Right cardiac atrium (tissue), 5 donors: ENCODE results near the gene ATP1B1. TPM values are rescaled to one million over a fixed set of nuclear protein-coding genes. Genes with fewer than 3 reads are reported as not detected.
A peak's percentile ranks its signal among the peaks of the same experiment; 100 is the strongest.

ENCODE experiments used
- ATAC-seq, 2 donors: fragments of 200-7000 bp; cut with Tn5 transposase; one replicate each; pipeline versions ENCODE4 v1.8.0 to v1.9.1; 2020; ENCODE audit warnings: moderate library complexity in 2 of 2, mild to moderate bottlenecking in 1 of 2
- DNase-seq, 3 donors: peaks; one replicate each; pipeline ENCODE4 v3.0.0-alpha.2; 2020
- H3K27ac ChIP-seq: one replicate; pipeline ENCODE4 v1.5.1; 2013; ENCODE audit warnings: mild to moderate bottlenecking, low read length, control low read depth, moderate library complexity
- H3K27me3 ChIP-seq: one replicate; pipeline ENCODE4 v1.6.1; 2013; ENCODE audit not compliant: control insufficient read depth, insufficient read depth
- H3K4me1 ChIP-seq: one replicate; pipeline ENCODE4 v1.6.1; 2013; ENCODE audit warnings: low read length; ENCODE audit not compliant: control insufficient read depth, insufficient read depth
- H3K4me3 ChIP-seq: one replicate; pipeline ENCODE4 v1.5.1; 2013; ENCODE audit warnings: low read length, control low read depth
- H3K9me3 ChIP-seq: one replicate; pipeline ENCODE4 v1.6.1; 2013; ENCODE audit warnings: low read length; ENCODE audit not compliant: control insufficient read depth
- WGBS: extraction: QIAGEN DNeasy Blood & Tissue Kit; methylation state at CpG from one replicate; pipeline ENCODE4 v1.1.7; 2013; 5-methylcytosine and 5-hydroxymethylcytosine counted together
- intact Hi-C, 4 donors: fragments of 100-400 bp; cut with DNase I; formaldehyde crosslinking; loops; one replicate each; pipeline versions ENCODE4 v1.11.0 to v1.14.0; 2022 to 2023
- polyA plus RNA-seq: library from polyadenylated mRNA; stranded (reverse); fragments of 200-250 nt; gene quantifications from one replicate; pipeline ENCODE4 v1.2.3, GENCODE V29; 2013
- total RNA-seq, 4 donors: library from RNA; stranded (reverse); fragmentation: NEBNext Ultra II Directional; extraction: Animal tissue kit (Norgen Biotek cat#: 25700); gene quantifications; one replicate each; pipeline ENCODE4 v1.2.1, GENCODE V29; 2021
- donor health status: healthy with polysubstance abuse.
- donor health status: DM: no; HTN: yes; CAD: no.
- donor health status: DM: no; HTN: no; CAD: no.
- donor health status: DM: no; HTN: yes; CAD: no; lungs with severe emphysema.
- donor health status: DM: yes; HTN: yes; CAD: no.

The ATP1B1 gene
- total and polyA plus RNA-seq, 5 donors: 189 to 294 (median 265) TPM

DNA sequence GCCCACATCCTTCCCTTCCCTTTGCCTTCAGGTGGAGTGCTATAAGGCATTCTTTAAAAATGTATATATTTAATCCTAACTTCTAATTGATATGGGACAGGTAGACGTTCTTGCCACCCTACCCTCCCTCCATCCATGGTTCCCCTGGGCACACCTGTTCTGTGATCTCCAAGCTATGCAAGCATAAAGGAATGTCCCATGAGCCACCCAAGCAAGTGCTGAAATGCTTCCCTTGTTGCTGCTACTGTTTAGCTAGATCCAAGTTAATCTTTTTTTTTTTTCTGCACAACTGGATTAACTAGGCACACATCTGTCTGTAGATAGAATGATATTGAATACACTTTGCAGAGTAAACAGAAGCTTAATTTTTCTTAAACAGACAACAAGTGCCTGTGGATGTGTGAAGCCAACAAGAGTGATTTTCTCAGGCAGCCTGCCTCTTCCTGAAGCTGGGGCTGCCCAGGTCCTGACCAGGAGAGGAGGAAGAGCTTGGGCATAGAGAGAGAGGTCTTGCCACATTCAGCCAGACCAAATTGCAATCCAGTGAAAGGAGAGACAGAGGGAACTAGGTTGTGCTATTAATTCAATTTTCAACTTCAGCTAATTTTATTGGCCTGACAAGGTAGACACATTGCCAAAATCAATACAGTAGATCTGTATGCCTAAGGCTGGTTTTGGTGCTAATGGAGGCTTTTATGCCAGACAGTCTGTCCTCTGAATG lies 28.2 kb upstream of the ATP1B1 start:
- Histone ChIP-seq H3K4me3 (no peak overlapping the region), H3K27me3 (no peaks in the 10 kb centered on the region), H3K27ac (no peak overlapping the region), H3K4me1 (no peaks in the 10 kb centered on the region), H3K9me3 (no peaks in the 10 kb centered on the region)
- ATAC-seq (no peak), DNase-seq (no peak)
- intact Hi-C loops: no loop called here
- WGBS: 84% methylated on average over 1 of the region's 1 CpG

DNA sequence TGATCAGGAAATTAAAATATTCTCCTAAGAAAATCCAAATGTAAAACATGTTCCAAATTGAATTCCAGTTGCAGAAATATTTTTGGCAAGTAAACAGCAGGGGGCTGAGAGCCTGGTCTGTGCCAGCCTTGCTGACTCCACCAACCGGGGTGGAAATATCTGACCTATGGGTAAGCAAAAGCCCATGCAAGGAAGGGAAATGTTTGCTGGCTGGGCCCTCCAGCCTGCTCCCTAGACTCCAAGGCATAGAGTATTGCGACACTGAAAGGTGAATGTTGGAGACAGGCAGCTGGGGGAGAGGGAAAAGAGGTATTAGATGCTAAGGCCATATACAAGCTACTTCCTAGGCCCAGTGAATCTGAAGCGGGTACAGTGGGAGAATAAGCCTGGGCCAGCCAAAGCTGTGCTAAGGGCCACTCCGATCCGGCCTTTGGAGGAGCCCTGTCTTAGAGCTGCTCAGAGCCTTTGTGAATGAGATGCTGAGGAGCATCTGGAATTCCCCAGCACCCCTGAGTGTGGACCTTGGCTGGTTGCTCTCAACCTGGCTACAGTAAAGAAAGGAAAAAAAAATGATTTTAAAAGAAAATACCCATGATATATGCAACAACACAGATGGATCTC lies 24.9 kb upstream of the ATP1B1 start:
- ATAC-seq: peak; percentile 38 to 43

DNA sequence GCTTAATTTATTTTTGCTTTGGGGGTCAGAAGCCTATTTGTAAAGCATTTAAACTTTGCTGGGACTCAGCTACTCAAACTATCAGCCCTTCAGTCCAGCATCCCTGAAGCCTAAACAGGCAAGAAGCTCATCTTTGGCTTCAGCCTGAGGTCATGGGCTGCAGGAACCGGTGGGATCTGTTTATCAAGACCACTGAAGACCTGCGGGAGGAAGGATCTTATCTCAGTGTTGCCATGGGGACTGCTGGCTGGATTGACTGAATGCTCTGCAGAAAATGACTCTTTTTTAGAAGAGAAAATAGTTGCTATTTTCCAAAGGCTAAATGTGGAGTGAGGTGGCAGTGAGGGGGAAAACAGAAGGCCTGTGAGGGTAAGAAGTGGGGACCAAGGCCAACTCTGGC lies 20.6 kb upstream of the ATP1B1 start:
- Histone ChIP-seq H3K4me3 (no peak overlapping the region), H3K9me3 (no peaks in the 10 kb centered on the region), H3K27ac (no peak overlapping the region), H3K27me3 (no peaks in the 10 kb centered on the region), H3K4me1 (peaks cover 2% of the 10 kb centered on the region)
- no peak for ATAC-seq
- WGBS: 20% methylated on average over 2 of the region's 2 CpGs
- intact Hi-C loops: no loop called here
- DNase-seq: no peak

More for the DNA sequence above, 24.9 kb upstream of the ATP1B1 start:
- Histone ChIP-seq H3K27me3 (no peaks in the 10 kb centered on the region), H3K27ac (no peak overlapping the region), H3K4me3 (no peak overlapping the region), H3K4me1 (no peaks in the 10 kb centered on the region), H3K9me3 (no peaks in the 10 kb centered on the region)
- WGBS: 85% methylated on average over 5 of the region's 5 CpGs
- intact Hi-C loops: no loop called here
- DNase-seq: no peak

DNA sequence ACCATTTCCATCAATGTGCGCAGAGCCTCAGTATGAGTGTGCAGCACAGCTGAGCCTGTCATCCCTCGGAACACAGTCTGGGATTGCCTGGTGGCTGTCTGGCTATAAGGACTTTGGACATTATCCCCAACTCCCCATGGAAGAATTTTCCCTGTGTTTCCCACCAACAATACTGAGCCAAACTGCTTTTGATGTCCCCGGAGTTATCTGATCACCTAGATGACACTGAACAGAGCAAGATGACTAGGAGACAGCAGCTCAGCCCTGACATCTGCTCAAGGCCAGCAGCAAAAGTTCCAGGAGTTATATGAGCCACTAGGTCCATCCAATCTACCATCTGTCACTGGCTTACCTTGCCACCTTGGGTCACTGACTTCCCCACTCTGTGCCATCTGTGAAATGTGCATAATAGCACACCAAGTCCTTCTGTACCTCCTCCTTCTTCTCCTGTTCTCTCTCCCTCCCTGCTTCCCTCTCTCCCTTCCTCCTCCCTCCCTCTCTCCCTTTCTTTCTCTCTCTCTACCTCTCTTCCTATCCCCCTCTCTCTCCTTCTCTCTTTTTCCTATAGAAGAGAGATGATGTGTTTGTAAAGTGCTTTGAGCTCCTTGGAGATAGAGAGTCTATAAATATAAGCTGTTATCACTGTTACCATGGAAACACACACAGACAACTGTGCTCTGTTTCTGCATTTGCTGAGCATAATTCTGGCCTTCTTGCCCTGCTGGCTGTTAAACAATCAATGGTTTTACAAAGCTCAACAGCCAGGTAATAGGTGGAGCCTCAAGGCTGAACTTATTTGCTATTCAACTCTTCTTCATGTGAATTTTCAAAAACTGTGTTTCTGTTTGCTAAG lies 19.7 kb upstream of the ATP1B1 start:
- Histone ChIP-seq H3K9me3 (no peaks in the 10 kb centered on the region), H3K4me1 (peaks cover 2% of the 10 kb centered on the region), H3K4me3 (no peak overlapping the region), H3K27ac (no peak overlapping the region), H3K27me3 (no peaks in the 10 kb centered on the region)
- 71% methylated on average over 3 of the region's 3 CpGs for WGBS
- no peak for DNase-seq
- intact Hi-C loops: no loop called here
- peak; percentile 80 to 83 for ATAC-seq

DNA sequence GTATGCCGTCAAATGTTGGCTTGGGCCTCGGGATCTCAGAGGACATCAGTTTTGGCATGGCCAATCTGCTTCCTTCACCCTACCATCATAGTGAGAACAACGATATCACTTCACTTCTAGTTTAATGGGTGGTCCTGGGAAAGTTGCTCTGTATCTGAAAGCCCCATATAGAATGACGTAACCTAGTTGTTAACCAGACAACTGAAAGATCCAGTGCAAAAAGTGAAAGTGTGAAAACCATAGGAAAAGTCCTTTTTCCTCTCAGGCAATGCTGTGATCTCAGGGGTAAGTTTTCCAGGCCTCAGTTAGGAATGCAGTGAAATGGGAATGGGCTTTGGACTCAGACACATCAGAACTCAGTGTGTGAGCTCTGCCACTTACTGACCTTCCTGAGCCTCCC lies 18.6 kb upstream of the ATP1B1 start:
- H3K27me3 ChIP-seq: no peaks in the 10 kb centered on the region
- WGBS: 74% methylated on average over 4 of the region's 4 CpGs
- H3K4me1 ChIP-seq: peaks cover 2% of the 10 kb centered on the region
- H3K4me3 ChIP-seq: no peak overlapping the region
- ATAC-seq: no peak
- H3K9me3 ChIP-seq: no peaks in the 10 kb centered on the region
- no peak for DNase-seq
- intact Hi-C loops: no loop called here
- no peak overlapping the region for H3K27ac ChIP-seq

DNA sequence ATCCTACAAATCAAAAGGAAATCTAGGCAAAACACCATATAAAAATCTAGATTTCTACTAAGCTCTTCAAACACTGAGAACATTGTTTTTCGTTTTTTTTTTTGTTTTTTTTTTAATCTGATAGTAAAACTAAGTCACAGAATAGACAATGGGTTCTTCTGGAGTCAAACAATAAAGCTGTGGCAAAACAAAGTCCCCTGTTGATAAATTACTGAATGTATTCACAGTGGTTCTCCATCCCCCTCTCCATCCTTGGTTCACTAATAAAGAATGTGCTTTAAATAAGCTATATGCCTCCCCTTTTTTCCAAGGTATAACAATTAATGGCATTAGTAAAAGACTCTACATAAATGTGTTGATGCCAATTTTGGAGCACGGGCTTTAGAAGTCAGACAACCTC lies 16.7 kb upstream of the ATP1B1 start:
- 84% methylated on average over 2 of the region's 2 CpGs for WGBS
- no peak overlapping the region for H3K27ac ChIP-seq
- intact Hi-C loops: no loop called here
- no peaks in the 10 kb centered on the region for H3K27me3 ChIP-seq
- H3K4me3 ChIP-seq: no peak overlapping the region
- no peaks in the 10 kb centered on the region for H3K9me3 ChIP-seq
- DNase-seq (no peak), ATAC-seq (no peak)
- peaks cover 2% of the 10 kb centered on the region for H3K4me1 ChIP-seq

DNA sequence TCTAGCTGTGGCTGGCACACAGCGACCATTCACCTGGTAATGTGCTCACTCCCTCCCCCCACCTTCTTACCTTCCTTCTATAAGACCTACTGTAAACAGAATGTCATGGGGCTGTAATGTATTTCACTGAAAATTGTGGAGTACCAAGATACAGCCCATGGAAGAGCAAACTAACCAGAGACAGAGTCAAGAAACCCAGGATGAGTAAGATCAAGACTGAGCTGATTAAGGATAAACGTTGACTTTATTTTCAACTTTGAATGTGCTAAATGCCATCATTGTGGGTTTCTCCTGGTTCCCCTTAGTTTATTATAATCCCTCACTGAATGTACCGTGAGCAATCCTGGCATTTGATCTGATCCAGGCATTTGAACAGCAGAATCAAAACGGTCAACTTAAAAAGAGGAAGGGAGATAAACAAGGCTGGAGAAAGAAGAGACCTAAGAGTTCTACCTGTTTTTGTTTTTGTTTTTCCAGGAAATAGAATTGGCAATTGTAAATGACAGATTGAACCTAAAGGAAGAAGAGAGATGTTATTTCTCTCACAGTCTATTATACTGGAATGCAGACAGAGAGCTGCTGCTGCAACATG lies 16.1 kb upstream of the ATP1B1 start:
- Histone ChIP-seq H3K9me3 (no peaks in the 10 kb centered on the region), H3K4me1 (peaks cover 2% of the 10 kb centered on the region), H3K27ac (no peak overlapping the region), H3K4me3 (no peak overlapping the region), H3K27me3 (no peaks in the 10 kb centered on the region)
- intact Hi-C loops: no loop called here
- DNase-seq (no peak), ATAC-seq (no peak)
- 62% methylated on average over 4 of the region's 4 CpGs for WGBS

DNA sequence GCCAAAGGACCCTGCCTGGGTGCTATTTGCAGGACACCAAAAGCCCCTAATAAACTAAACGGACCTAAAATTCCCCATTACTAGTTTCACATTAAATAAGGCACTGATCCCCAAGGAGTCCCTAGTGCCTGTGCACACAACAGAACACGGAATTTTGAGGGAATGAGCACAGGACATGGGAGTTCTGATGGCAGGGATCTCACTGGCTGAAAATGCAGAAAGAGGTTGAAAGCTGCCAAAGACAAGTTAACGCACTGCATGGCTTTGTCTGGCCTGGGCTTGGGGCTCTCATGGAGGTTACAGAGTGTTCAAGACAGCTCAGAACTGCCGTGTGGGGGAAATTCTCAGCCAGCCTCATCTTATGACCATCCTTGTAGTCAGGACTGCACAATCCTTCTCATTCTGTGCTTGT lies 15.6 kb upstream of the ATP1B1 start:
- intact Hi-C loops: no loop called here
- peaks cover 2% of the 10 kb centered on the region for H3K4me1 ChIP-seq
- ATAC-seq: no peak
- H3K27ac ChIP-seq: no peak overlapping the region
- H3K27me3 ChIP-seq: no peaks in the 10 kb centered on the region
- DNase-seq: no peak
- no peaks in the 10 kb centered on the region for H3K9me3 ChIP-seq
- no peak overlapping the region for H3K4me3 ChIP-seq
- 55% methylated on average over 4 of the region's 4 CpGs for WGBS

DNA sequence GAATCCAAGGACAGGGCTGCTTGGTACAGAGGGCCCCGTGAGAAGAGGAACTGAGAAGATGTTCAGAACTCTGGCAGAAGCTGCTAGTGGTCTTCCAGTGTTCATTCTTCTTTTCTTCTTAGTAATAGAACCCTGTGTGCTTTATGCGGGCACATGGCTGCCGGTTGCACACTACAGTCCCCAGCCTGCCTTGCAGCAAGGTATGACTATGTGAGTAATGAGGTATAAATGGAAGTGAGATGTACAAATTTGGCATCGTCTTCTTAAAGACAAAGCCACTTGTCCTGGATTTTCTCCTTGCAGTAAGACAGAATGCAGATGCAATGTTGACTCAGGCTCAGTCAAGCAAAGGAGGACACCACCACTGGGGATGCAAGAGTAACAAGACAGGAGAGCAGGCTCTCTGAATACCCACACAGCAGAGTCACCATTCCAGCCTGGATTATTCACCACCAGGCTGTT lies 15.0 kb upstream of the ATP1B1 start:
- 92% methylated on average over 4 of the region's 4 CpGs for WGBS
- Histone ChIP-seq H3K27ac (no peak overlapping the region), H3K27me3 (no peaks in the 10 kb centered on the region), H3K4me1 (peaks cover 2% of the 10 kb centered on the region), H3K9me3 (no peaks in the 10 kb centered on the region), H3K4me3 (no peak overlapping the region)
- ATAC-seq (no peak), DNase-seq (no peak)
- intact Hi-C loops: no loop called here

DNA sequence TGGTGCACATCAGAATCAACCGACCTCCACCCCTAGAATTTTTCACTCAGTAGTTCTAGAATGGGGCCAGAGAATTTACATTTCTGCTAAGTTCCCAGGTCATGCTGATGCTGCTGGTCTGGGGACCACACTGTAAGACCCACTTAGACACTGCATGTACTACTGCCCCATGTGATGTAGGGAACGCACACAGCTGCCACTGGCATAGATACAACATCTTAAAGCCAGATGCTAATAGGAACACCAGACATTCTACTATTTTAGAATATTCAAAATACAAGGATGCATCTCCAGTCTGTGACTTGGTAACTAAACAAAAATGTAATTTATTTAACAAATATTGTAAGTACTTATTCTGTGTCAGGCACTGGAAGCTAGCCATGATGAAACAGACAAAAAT lies 14.1 kb upstream of the ATP1B1 start:
- H3K4me3 ChIP-seq: no peak overlapping the region
- H3K27ac ChIP-seq: no peak overlapping the region
- intact Hi-C loops: no loop called here
- H3K27me3 ChIP-seq: no peaks in the 10 kb centered on the region
- no peaks in the 10 kb centered on the region for H3K9me3 ChIP-seq
- ATAC-seq (no peak), DNase-seq (no peak)
- H3K4me1 ChIP-seq: no peaks in the 10 kb centered on the region
- WGBS: 98% methylated on average over 2 of the region's 2 CpGs
